Panc1 (cell line): ENCODE results near the gene FEN1. TPM values are rescaled to one million over a fixed set of nuclear protein-coding genes. Genes with fewer than 3 reads are reported as not detected.

Experiments
- ATAC-seq: fragments of 200-7000 bp; cut with Tn5 transposase; 2 replicates; pipeline ENCODE4 v1.9.1; 2020; ENCODE audit warnings: mild to moderate bottlenecking, moderate library complexity
- BruUV-seq: library from RNA; stranded (reverse); fragments of 400-500 nt; replicated peaks from 2 replicates; lab custom pipeline; 2021; lab: Mats Ljungman, UMichigan
- CTCF ChIA-PET: fragments of 300-600 bp; sonication (Branson Sonifier 250); formaldehyde crosslinking; loops from one replicate; lab custom pipeline; 2022; ENCODE audit warnings: antibody characterized with exemption; lab: Charles Lee
- POLR2A ChIA-PET: fragments of 300-600 bp; sonication (Branson Sonifier 250); formaldehyde crosslinking; loops from one replicate; lab custom pipeline; 2022; ENCODE audit warnings: antibody characterized with exemption; lab: Charles Lee
- DNase-seq: peaks from one replicate; pipeline ENCODE4 v3.0.0-alpha.2; 2010; ENCODE audit warnings: low read depth, low spot score
- H3K27ac ChIP-seq: 2 replicates; pipeline ENCODE4 v1.5.1; 2011; ENCODE audit warnings: mild to moderate bottlenecking, low read length, inconsistent platforms
- H3K27me3 ChIP-seq: fragments of 200-500 bp; sonication (Bioruptor generic); 2 replicates; pipeline ENCODE4 v1.6.0; 2014; ENCODE audit warnings: low read length, inconsistent platforms; ENCODE audit not compliant: control insufficient read depth, insufficient read depth
- H3K36me3 ChIP-seq: fragments of 200-500 bp; sonication (Bioruptor generic); 2 replicates; pipeline ENCODE4 v1.5.1; 2014; ENCODE audit warnings: inconsistent platforms, mild to moderate bottlenecking, low read length, moderate library complexity; ENCODE audit not compliant: control insufficient read depth, insufficient read depth
- H3K4me1 ChIP-seq: 2 replicates; pipeline ENCODE4 v1.5.1; 2011; ENCODE audit warnings: inconsistent platforms, mild to moderate bottlenecking, low read length, moderate library complexity; ENCODE audit not compliant: control insufficient read depth, insufficient read depth
- H3K4me3 ChIP-seq, 2 experiments: 2 replicates each; pipeline ENCODE4 v1.5.1; 2011 to 2012; ENCODE audit warnings: low read depth in 2 of 2, low read length in 2 of 2, mild to moderate bottlenecking in 2 of 2, inconsistent platforms in 1 of 2, moderate library complexity in 1 of 2
- H3K9me3 ChIP-seq: fragments of 200-500 bp; sonication (Bioruptor generic); 2 replicates; pipeline ENCODE4 v1.5.1; 2014; ENCODE audit warnings: low read depth, mild to moderate bottlenecking, inconsistent platforms, low read length, moderate library complexity; ENCODE audit not compliant: control insufficient read depth, insufficient read depth
- POLR2AphosphoS5 ChIP-seq: IDR thresholded peaks from 2 replicates; pipeline ENCODE4 v1.6.1; 2012; ENCODE audit warnings: mild to moderate bottlenecking, low read depth, low read length, moderate library complexity
- SIN3A ChIP-seq: IDR thresholded peaks from 2 replicates; pipeline ENCODE4 v1.6.1; 2012; ENCODE audit warnings: low read depth, mild to moderate bottlenecking, low read length, moderate library complexity, borderline replicate concordance; ENCODE audit not compliant: insufficient read depth
- TCF7L2 ChIP-seq: IDR thresholded peaks from 2 replicates; pipeline ENCODE4 v1.6.1; 2011; ENCODE audit warnings: mild to moderate bottlenecking, low read depth, low read length, inconsistent platforms
- in situ Hi-C: cut with HindIII; loops from 2 replicates; pipeline ENCODE4 v1.10.0; 2016; ENCODE audit warnings: low sequenced_read_pairs, low pct_unique_long_range_greater_than_20kb
- intact Hi-C: fragments of 100-400 bp; cut with micrococcal nuclease; formaldehyde crosslinking; loops from one replicate; pipeline ENCODE4 v1.10.0; 2022; ENCODE audit not compliant: unreplicated experiment
- total RNA-seq: library from RNA; stranded (reverse); gene quantifications from one replicate; pipeline ENCODE4 v1.2.1, GENCODE V29; 2021; ENCODE audit not compliant: unreplicated experiment
- TF ChIP-seq, protein P1 (sequence below), 2 experiments: IDR thresholded peaks; 2 replicates each; pipeline ENCODE4 v1.6.1; 2011 to 2012; ENCODE audit warnings: low read depth in 2 of 2, control low read depth in 1 of 2, low read length in 1 of 2, mild to moderate bottlenecking in 1 of 2, moderate library complexity in 1 of 2; ENCODE audit not compliant: insufficient read depth in 1 of 2
- TF ChIP-seq, protein P2 (sequence below): fragments of 450-650 bp; IDR thresholded peaks from 2 replicates; pipeline ENCODE4 v1.5.1; 2017; ENCODE audit warnings: mild to moderate bottlenecking

FEN1 gene
- total RNA-seq, 1 experiment from 2014 or later = 67.6 TPM

DNA sequence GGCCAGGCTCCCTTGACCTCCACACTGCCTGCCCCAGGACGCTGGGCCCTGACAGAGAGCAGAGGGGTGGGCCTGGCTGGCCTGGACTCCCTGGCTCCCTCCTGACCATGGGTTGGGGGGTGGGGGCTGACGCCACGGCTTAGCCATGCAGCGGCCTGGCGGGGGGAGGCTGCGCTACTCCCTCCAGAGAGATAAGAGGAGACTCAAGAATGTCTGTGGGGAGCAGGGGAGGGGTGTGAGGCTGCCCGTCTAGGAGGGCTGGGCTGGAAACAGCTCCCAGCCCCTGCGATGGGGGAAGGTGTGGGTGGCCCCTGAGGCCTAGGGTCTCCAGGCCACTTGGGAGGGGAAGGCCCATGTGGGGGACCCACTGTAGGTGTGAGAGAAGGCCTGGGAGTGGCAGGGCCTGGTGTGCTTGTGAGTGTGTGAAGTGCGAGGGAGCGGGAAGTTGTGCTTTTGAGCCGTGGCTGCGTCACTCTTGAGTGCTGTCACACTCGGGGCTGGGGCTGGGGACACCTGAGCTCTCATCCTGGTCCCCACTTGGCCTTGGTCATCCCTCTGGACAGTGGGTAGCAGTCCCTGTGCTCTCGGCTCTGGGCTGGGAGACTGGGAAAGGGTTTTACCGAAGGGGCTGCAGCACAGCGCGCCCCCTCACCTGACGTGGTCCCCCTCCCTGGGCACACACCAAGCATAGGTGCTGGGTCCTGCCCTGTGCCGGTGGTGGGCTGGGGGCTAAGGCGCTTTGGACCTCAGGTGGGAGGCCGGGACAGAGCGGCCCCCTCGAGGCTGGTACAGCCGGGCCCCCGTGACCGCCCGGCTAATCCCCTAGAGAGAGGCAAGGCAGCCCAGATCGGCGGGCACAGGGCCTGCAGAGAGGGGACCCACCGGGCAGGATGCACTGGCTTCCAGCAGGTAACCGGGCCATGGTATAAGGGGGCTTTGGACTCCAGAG lies 37.9 kb upstream of the FEN1 start:
- no peak for TF ChIP-seq POLR2AphosphoS5
- no peak for TF ChIP-seq SIN3A
- TF ChIP-seq, protein P1, sequence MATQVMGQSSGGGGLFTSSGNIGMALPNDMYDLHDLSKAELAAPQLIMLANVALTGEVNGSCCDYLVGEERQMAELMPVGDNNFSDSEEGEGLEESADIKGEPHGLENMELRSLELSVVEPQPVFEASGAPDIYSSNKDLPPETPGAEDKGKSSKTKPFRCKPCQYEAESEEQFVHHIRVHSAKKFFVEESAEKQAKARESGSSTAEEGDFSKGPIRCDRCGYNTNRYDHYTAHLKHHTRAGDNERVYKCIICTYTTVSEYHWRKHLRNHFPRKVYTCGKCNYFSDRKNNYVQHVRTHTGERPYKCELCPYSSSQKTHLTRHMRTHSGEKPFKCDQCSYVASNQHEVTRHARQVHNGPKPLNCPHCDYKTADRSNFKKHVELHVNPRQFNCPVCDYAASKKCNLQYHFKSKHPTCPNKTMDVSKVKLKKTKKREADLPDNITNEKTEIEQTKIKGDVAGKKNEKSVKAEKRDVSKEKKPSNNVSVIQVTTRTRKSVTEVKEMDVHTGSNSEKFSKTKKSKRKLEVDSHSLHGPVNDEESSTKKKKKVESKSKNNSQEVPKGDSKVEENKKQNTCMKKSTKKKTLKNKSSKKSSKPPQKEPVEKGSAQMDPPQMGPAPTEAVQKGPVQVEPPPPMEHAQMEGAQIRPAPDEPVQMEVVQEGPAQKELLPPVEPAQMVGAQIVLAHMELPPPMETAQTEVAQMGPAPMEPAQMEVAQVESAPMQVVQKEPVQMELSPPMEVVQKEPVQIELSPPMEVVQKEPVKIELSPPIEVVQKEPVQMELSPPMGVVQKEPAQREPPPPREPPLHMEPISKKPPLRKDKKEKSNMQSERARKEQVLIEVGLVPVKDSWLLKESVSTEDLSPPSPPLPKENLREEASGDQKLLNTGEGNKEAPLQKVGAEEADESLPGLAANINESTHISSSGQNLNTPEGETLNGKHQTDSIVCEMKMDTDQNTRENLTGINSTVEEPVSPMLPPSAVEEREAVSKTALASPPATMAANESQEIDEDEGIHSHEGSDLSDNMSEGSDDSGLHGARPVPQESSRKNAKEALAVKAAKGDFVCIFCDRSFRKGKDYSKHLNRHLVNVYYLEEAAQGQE (IDR thresholded peaks at IDR 0.05; ENCODE audit: insufficient read depth in 1 of 2, low read depth in 2 of 2, low read length in 1 of 2) = no peak
- no peak for TF ChIP-seq TCF7L2
- TF ChIP-seq, protein P2, sequence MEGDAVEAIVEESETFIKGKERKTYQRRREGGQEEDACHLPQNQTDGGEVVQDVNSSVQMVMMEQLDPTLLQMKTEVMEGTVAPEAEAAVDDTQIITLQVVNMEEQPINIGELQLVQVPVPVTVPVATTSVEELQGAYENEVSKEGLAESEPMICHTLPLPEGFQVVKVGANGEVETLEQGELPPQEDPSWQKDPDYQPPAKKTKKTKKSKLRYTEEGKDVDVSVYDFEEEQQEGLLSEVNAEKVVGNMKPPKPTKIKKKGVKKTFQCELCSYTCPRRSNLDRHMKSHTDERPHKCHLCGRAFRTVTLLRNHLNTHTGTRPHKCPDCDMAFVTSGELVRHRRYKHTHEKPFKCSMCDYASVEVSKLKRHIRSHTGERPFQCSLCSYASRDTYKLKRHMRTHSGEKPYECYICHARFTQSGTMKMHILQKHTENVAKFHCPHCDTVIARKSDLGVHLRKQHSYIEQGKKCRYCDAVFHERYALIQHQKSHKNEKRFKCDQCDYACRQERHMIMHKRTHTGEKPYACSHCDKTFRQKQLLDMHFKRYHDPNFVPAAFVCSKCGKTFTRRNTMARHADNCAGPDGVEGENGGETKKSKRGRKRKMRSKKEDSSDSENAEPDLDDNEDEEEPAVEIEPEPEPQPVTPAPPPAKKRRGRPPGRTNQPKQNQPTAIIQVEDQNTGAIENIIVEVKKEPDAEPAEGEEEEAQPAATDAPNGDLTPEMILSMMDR = no peak
- in situ Hi-C loops = no loop called here
- Histone ChIP-seq H3K27ac (no peak overlapping the region), H3K27me3 (no peaks in the 10 kb centered on the region), H3K4me1 (peaks cover 5% of the 10 kb centered on the region), H3K36me3 (no peaks in the 10 kb centered on the region), H3K9me3 (no peaks in the 10 kb centered on the region), H3K4me3 (no peak overlapping the region)
- ChIA-PET CTCF (no interaction called here), POLR2A (no interaction called here)
- BruUV-seq = no TSS peak
- DNase-seq = no peak
- intact Hi-C loops = loop anchor here (5.0 kb wide), 1 partner anchor 32 kb away; no protein-coding TSS in a partner anchor
- ATAC-seq = no peak

- in situ Hi-C loops (no loop called here), intact Hi-C loops (no loop called here)
- DNase-seq (no peak), ATAC-seq (no peak)
- POLR2A ChIA-PET = no interaction called here
- H3K4me3 ChIP-seq = no peak overlapping the region
- no peaks in the 10 kb centered on the region for H3K9me3 ChIP-seq
- H3K27me3 ChIP-seq = no peaks in the 10 kb centered on the region
- H3K4me1 ChIP-seq = peaks cover 5% of the 10 kb centered on the region
- CTCF ChIA-PET = no interaction called here
- no peak overlapping the region; the same call in 1 of the 2 replicates for H3K27ac ChIP-seq
- TF ChIP-seq SIN3A = no peak
- TF ChIP-seq, protein P2 = no peak
- BruUV-seq = no TSS peak
- H3K36me3 ChIP-seq = no peaks in the 10 kb centered on the region
Observed at GRCh38 chr11:61756147-61756451, 36.6 kb upstream of the FEN1 start.
